Activated B cell treated with CpG ODN at 0.5 μM for 24 hours (primary cell): ENCODE measurements around the gene AKTIP. TPM values are rescaled to one million over a fixed set of nuclear protein-coding genes. Genes with fewer than 3 reads are reported as not detected.

Experiments used
- ATAC-seq: fragments of 200-7000 bp; cut with Tn5 transposase; one replicate; pipeline ENCODE4 v1.10.0; 2021; ENCODE audit warnings: low read depth, mild to moderate bottlenecking, moderate library complexity
- CTCF ChIA-PET: fragments of 350-600 bp; sonication (Branson Sonifier 250); formaldehyde crosslinking; loops from one replicate; lab custom pipeline; 2021; ENCODE audit warnings: antibody characterized with exemption; lab: Charles Lee
- POLR2A ChIA-PET: fragments of 350-600 bp; sonication (Branson Sonifier 250); formaldehyde crosslinking; loops from one replicate; lab custom pipeline; 2021; ENCODE audit warnings: antibody characterized with exemption; lab: Charles Lee
- DNase-seq: peaks from one replicate; pipeline ENCODE4 v3.0.0; 2022
- H3K27ac Mint-ChIP-seq: one replicate; pipeline ENCODE4 v1.8.0; 2020; ENCODE audit warnings: mixed read lengths
- H3K27me3 Mint-ChIP-seq: one replicate; pipeline ENCODE4 v1.8.0; 2021; ENCODE audit warnings: mixed read lengths
- H3K36me3 Mint-ChIP-seq: one replicate; pipeline ENCODE4 v1.8.0; 2021; ENCODE audit warnings: low read depth, mixed read lengths
- H3K4me1 Mint-ChIP-seq: one replicate; pipeline ENCODE4 v1.8.0; 2021; ENCODE audit warnings: mixed read lengths
- H3K4me3 Mint-ChIP-seq: one replicate; pipeline ENCODE4 v1.8.0; 2020; ENCODE audit warnings: mild to moderate bottlenecking, mixed read lengths
- H3K9me3 Mint-ChIP-seq: one replicate; pipeline ENCODE4 v1.8.0; 2020; ENCODE audit warnings: mixed read lengths
- intact Hi-C: fragments of 100-400 bp; cut with micrococcal nuclease; formaldehyde crosslinking; loops from one replicate; pipeline ENCODE4 v1.15.1; 2024
- total RNA-seq: library from RNA; stranded (reverse); gene quantifications from 2 replicates; pipeline ENCODE4 v1.2.3, GENCODE V29; 2022
- TF ChIP-seq, protein P1 (sequence below): fragments of 200-600 bp; IDR thresholded peaks from one replicate; pipeline ENCODE4 v1.8.0; 2022; ENCODE audit warnings: antibody characterized with exemption, mild to moderate bottlenecking

AKTIP gene
- total RNA-seq, 1 donor from 2014 or later, result 22.8 TPM

DNA sequence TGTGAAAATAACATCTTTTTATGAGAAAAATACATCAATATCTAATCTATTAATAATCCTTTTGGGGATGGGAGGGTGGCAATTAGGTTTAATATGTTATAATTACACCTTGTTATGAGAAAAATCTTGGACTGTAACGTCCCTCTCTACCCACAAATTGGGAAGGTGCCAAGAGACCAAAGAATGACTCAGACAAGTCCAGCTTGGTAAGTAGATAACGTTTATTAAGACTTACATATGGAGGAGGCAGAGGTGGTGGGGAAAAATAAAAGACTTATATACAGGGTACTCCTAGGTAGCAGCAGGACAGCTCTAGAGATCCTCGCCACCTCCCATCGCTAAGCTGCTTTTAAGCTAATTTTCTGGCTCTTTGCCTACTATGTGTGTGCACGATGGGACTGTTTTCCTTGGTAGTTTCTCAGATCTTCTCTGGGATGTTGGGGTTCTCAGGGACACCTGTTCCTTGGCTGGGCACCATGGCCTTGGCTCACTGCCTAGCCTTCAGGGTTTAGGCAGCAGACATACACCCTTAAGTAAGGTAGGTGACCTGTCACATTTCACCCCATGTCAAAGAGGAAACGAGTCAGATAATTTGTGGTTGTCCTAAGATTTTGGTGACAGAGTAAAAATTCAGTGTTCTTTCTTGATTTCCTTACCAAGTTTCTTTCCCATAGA is 37.3 kb downstream of the AKTIP start:
- intact Hi-C loops, result no loop called here
- H3K4me3 Mint-ChIP-seq, result no peak overlapping the region
- no peak for ATAC-seq

DNA sequence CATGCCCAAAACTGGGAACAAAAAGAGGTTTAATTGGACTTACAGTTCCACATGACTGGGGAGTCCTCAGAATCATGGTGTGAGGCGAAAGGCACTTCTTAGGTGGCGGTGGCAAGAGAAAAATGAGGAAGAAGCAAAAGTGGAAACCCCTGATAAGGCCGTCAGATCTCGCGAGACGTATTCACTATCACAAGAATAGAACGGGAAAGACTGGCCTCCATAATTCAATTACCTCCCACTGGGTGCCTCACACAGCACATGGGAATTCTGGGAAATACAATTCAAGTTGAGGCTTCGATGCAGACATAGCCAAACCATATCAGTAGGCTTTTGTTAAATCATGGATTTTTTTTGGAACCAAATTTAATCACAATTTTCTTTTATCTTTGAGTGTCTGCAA is 44.4 kb downstream of the AKTIP start:
- Mint-ChIP-seq H3K27ac (no peak overlapping the region), H3K27me3 (no peaks in the 10 kb centered on the region), H3K9me3 (no peaks in the 10 kb centered on the region), H3K4me3 (no peak overlapping the region), H3K4me1 (peaks cover 28% of the 10 kb centered on the region), H3K36me3 (peaks cover 71% of the 10 kb centered on the region)
- POLR2A ChIA-PET, result no interaction called here
- intact Hi-C loops, result loop anchor here (10.0 kb wide), 2 partner anchors 144 to 234 kb away; no protein-coding TSS in a partner anchor
- ATAC-seq (no peak), DNase-seq (no peak)
- TF ChIP-seq, protein P1, sequence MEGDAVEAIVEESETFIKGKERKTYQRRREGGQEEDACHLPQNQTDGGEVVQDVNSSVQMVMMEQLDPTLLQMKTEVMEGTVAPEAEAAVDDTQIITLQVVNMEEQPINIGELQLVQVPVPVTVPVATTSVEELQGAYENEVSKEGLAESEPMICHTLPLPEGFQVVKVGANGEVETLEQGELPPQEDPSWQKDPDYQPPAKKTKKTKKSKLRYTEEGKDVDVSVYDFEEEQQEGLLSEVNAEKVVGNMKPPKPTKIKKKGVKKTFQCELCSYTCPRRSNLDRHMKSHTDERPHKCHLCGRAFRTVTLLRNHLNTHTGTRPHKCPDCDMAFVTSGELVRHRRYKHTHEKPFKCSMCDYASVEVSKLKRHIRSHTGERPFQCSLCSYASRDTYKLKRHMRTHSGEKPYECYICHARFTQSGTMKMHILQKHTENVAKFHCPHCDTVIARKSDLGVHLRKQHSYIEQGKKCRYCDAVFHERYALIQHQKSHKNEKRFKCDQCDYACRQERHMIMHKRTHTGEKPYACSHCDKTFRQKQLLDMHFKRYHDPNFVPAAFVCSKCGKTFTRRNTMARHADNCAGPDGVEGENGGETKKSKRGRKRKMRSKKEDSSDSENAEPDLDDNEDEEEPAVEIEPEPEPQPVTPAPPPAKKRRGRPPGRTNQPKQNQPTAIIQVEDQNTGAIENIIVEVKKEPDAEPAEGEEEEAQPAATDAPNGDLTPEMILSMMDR, result no peak
- CTCF ChIA-PET, result no interaction called here

More for the DNA sequence above, 37.3 kb downstream of the AKTIP start:
- TF ChIP-seq, protein P1, result no peak
- H3K27ac Mint-ChIP-seq, result no peak overlapping the region
- H3K9me3 Mint-ChIP-seq, result no peaks in the 10 kb centered on the region
- ChIA-PET CTCF (no interaction called here), POLR2A (no interaction called here)
- DNase-seq, result no peak
- no peaks in the 10 kb centered on the region for H3K27me3 Mint-ChIP-seq
- no peaks in the 10 kb centered on the region for H3K4me1 Mint-ChIP-seq
- H3K36me3 Mint-ChIP-seq, result peaks cover 63% of the 10 kb centered on the region

DNA sequence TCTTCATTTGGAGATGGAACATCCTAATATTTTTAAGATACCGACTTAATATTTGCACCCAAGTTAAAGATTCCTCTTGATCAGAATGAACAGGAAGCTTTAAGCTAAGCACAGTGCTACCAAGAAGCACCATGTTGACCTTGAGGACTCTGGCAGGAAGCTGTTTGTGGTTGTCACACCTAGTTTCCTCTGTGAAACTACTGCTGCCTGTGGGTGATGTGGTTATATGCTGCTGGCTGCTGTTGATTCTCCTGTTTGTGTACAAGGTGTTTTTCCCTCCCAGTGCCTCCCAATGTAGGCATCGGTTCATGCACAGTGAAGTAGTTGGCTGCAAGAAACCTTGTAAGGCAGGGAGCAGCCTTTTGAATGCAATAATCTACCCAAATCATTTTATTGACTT is 45.3 kb downstream of the AKTIP start:
- Mint-ChIP-seq H3K27me3 (no peaks in the 10 kb centered on the region), H3K9me3 (no peaks in the 10 kb centered on the region), H3K4me1 (peaks cover 28% of the 10 kb centered on the region), H3K27ac (peak overlapping the region; percentile 57), H3K36me3 (peaks cover 72% of the 10 kb centered on the region), H3K4me3 (peak overlapping the region; percentile 50)
- intact Hi-C loops, result loop anchor here (10.0 kb wide), 2 partner anchors 143 to 233 kb away; no protein-coding TSS in a partner anchor
- ChIA-PET POLR2A (interaction anchor here (1.2 kb wide), 1 partner anchor 23 kb away, joined by 12 read pairs; the partner anchor contains the start of gene RBL2), CTCF (interaction anchor here (1.3 kb wide), 1 partner anchor 52 kb away, joined by 3 read pairs; no protein-coding TSS in a partner anchor)
- peak; percentile 92 for ATAC-seq
- no peak for DNase-seq
- TF ChIP-seq, protein P1, result no peak

DNA sequence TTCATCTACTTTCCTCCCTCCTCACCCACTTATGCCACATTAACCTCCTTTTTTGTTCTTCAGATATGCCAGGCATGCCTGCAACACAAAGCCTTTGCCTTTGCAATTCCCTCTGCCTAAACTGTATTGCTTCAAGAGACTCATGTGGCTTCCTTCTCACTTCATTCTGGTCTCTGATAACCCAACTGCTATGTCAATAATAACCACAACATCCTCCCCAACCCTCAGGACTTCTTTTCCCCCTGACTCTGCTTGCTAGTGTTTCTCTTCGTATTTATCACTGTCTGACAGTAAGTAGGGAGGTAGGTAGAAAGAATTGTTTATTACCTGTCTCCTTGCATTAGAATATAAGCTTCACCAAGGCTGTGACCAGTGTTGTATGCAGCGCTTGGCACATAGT is 46.4 kb downstream of the AKTIP start:
- Mint-ChIP-seq H3K27me3 (no peaks in the 10 kb centered on the region), H3K36me3 (peaks cover 69% of the 10 kb centered on the region), H3K27ac (no peak overlapping the region), H3K9me3 (no peaks in the 10 kb centered on the region), H3K4me1 (peaks cover 28% of the 10 kb centered on the region), H3K4me3 (no peak overlapping the region)
- ChIA-PET CTCF (interaction anchor here (1.3 kb wide), 1 partner anchor 53 kb away, joined by 3 read pairs; no protein-coding TSS in a partner anchor), POLR2A (no interaction called here)
- TF ChIP-seq, protein P1, result no peak
- intact Hi-C loops, result loop anchor here (10.0 kb wide), 2 partner anchors 142 to 232 kb away; no protein-coding TSS in a partner anchor
- DNase-seq (no peak), ATAC-seq (no peak)

DNA sequence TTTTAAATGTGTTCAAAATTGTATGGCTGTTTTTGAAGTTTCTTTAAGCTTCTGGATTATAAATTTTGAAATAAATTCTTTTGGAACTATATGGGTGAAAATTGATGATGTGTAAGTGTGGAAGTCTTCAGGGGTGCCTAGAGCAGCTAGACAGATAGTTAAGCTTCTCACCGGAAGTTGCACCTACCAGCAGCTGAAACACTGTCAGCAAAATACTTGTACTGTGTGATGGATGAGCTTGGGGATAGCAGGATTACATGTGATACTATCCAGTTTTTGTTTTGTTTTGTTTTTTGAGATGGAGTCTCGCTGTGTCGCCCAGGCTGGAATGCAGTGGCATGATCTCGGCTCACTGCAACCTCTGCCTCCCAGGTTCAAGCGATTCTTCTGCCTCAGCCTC is 49.1 kb downstream of the AKTIP start:
- peaks cover 58% of the 10 kb centered on the region for H3K36me3 Mint-ChIP-seq
- no peak for DNase-seq
- TF ChIP-seq, protein P1, result no peak
- H3K4me3 Mint-ChIP-seq, result no peak overlapping the region
- H3K27me3 Mint-ChIP-seq, result no peaks in the 10 kb centered on the region
- no peak overlapping the region for H3K27ac Mint-ChIP-seq
- ChIA-PET POLR2A (no interaction called here), CTCF (no interaction called here)
- ATAC-seq, result no peak
- peaks cover 42% of the 10 kb centered on the region for H3K4me1 Mint-ChIP-seq
- no peaks in the 10 kb centered on the region for H3K9me3 Mint-ChIP-seq
- intact Hi-C loops, result loop anchor here (10.0 kb wide), 2 partner anchors 139 to 229 kb away; no protein-coding TSS in a partner anchor
